ENCODE measurements around the gene CTTNBP2. TPM values are rescaled to one million over a fixed set of nuclear protein-coding genes. Genes with fewer than 3 reads are reported as not detected.

The CTTNBP2 gene
- total and polyA plus RNA-seq, 10 of the 15 experiments (the other 5 are each of a cell fraction or from before 2014, with no cell fraction given) = 0.04 to 0.43 TPM; not detected in 8

DNA sequence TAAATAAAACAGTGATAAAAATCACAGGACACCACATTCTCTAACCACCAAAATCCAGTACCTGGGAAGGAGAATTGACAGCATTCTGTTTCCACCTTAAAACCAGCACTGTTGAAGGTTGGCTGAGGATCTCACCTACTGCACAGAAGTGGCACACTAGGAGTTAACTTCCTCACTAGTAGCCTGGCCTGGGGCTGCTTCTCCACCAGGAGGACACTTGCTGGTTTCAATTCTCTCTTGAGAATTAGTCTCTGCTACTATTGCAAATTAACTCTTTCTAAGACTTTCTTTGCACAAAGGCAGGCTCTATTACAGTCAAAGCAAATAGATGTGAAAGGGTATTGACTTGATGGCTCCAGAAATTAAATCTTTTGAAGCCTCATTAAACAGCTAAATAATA is 2.3 kb upstream of the CTTNBP2 start:
- no peak overlapping the region for H2AFZ ChIP-seq (ENCODE audit: control insufficient read depth, low read depth, low read length)
- H3K4me3 ChIP-seq = no peak overlapping the region
- ChIA-PET POLR2A (no interaction called here), SMC1A (ENCODE audit: uncharacterized antibody, unreplicated experiment) (no interaction called here), RAD21 (ENCODE audit: unreplicated experiment) (no interaction called here), CTCF (interaction anchor here (1.2 kb wide), 1 partner anchor 133 kb away, joined by 3 read pairs; no protein-coding TSS in a partner anchor)
- DNase-seq (ENCODE audit: low read depth, low spot score) (no peak), FAIRE-seq (no peak), ATAC-seq (peak; percentile 29; the same call in 1 of the 3 replicates)
- H3K9ac ChIP-seq (ENCODE audit: control insufficient read depth, insufficient read depth, low read length) = no peak overlapping the region
- intact Hi-C loops (cut with micrococcal nuclease; ENCODE audit: unreplicated experiment) (no loop called here), in situ Hi-C loops (cut with MboI) (no loop called here)
- H3K27me3 ChIP-seq (replicated peaks in 1 of 2; ENCODE audit: control insufficient read depth in 2 of 2, insufficient read depth in 2 of 2, low read length in 1 of 2) = peaks cover 6 to 24% of the 10 kb centered on the region in 2 experiments; a peak in 3 of 4 replicates
- no peak overlapping the region for H3K4me2 ChIP-seq (ENCODE audit: control insufficient read depth, insufficient read depth)
- H4K20me1 ChIP-seq (ENCODE audit: control insufficient read depth, insufficient read depth) = no peaks in the 10 kb centered on the region; the same call in 1 of the 2 replicates
- H3K36me3 ChIP-seq (ENCODE audit: control insufficient read depth in 2 of 2, insufficient read depth in 2 of 2, low read length in 1 of 2) = no peaks in the 10 kb centered on the region
- TF ChIP-seq NBN (IDR thresholded peaks at IDR 0.05) = no peak
- TF ChIP-seq CREB1 (IDR thresholded peaks at IDR 0.05; ENCODE audit: low read depth) = no peak
- TF ChIP-seq MEF2A (IDR thresholded peaks at IDR 0.05; ENCODE audit: insufficient read depth, low read depth, low read length) = no peak
- H3K4me1 ChIP-seq (ENCODE audit: control insufficient read depth, insufficient read depth, low read length) = no peaks in the 10 kb centered on the region
- no peaks in the 10 kb centered on the region for H3K79me2 ChIP-seq (ENCODE audit: control insufficient read depth, insufficient read depth, low read length)
- H3K27ac ChIP-seq (ENCODE audit: control insufficient read depth, insufficient read depth) = no peak overlapping the region
- no peaks in the 10 kb centered on the region; the same call in 2 of the 3 replicates for H3K9me3 ChIP-seq (replicated peaks; ENCODE audit: control insufficient read depth, insufficient read depth, low read length)
- BruUV-seq (replicated peaks) = no TSS peak

DNA sequence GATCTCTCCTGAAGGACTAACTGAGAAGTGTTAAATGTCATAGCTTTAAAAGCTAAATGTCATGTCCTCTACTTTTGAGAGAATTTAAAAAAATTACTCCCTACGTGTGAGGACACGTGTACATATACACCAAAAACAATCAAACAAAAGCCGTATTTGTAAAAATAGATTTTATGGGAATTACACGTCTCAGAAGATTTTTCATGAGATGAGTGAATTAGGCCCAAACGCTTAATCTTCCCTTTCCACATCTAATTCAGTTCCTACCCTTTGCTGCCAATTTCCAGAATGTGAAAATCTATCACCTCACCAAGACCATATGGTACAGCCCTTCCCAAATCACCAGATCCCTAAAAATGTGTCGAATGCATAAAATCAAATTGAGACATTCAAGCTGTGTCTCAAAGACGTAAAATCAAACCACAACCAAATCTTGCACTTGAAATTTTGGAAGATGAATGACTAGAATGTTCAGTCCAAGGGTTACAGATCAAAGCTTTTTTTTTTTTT is 1.0 kb upstream of the CTTNBP2 start:
- CTCF ChIA-PET = no interaction called here
- H3K4me2 ChIP-seq (ENCODE audit: control insufficient read depth, insufficient read depth) = no peak overlapping the region
- in situ Hi-C loops (cut with MboI) = no loop called here
- SMC1A ChIA-PET (ENCODE audit: uncharacterized antibody, unreplicated experiment) = no interaction called here
- H3K4me3 ChIP-seq = no peak overlapping the region
- ATAC-seq (no peak), FAIRE-seq (no peak), DNase-seq (ENCODE audit: low read depth, low spot score) (no peak)
- POLR2A ChIA-PET = no interaction called here
- H3K27me3 ChIP-seq (replicated peaks in 1 of 2; ENCODE audit: control insufficient read depth in 2 of 2, insufficient read depth in 2 of 2, low read length in 1 of 2) = peaks cover 6 to 24% of the 10 kb centered on the region in 2 experiments; a peak in 3 of 4 replicates
- no peak overlapping the region for H2AFZ ChIP-seq (ENCODE audit: control insufficient read depth, low read depth, low read length)
- no TSS peak for BruUV-seq (replicated peaks)
- H3K36me3 ChIP-seq (ENCODE audit: control insufficient read depth in 2 of 2, insufficient read depth in 2 of 2, low read length in 1 of 2) = no peaks in the 10 kb centered on the region
- H3K27ac ChIP-seq (ENCODE audit: control insufficient read depth, insufficient read depth) = no peak overlapping the region
- TF ChIP-seq, protein P1, sequence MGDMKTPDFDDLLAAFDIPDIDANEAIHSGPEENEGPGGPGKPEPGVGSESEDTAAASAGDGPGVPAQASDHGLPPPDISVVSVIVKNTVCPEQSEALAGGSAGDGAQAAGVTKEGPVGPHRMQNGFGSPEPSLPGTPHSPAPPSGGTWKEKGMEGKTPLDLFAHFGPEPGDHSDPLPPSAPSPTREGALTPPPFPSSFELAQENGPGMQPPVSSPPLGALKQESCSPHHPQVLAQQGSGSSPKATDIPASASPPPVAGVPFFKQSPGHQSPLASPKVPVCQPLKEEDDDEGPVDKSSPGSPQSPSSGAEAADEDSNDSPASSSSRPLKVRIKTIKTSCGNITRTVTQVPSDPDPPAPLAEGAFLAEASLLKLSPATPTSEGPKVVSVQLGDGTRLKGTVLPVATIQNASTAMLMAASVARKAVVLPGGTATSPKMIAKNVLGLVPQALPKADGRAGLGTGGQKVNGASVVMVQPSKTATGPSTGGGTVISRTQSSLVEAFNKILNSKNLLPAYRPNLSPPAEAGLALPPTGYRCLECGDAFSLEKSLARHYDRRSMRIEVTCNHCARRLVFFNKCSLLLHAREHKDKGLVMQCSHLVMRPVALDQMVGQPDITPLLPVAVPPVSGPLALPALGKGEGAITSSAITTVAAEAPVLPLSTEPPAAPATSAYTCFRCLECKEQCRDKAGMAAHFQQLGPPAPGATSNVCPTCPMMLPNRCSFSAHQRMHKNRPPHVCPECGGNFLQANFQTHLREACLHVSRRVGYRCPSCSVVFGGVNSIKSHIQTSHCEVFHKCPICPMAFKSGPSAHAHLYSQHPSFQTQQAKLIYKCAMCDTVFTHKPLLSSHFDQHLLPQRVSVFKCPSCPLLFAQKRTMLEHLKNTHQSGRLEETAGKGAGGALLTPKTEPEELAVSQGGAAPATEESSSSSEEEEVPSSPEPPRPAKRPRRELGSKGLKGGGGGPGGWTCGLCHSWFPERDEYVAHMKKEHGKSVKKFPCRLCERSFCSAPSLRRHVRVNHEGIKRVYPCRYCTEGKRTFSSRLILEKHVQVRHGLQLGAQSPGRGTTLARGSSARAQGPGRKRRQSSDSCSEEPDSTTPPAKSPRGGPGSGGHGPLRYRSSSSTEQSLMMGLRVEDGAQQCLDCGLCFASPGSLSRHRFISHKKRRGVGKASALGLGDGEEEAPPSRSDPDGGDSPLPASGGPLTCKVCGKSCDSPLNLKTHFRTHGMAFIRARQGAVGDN (IDR thresholded peaks at IDR 0.05) = no peak
- TF ChIP-seq, protein P2, sequence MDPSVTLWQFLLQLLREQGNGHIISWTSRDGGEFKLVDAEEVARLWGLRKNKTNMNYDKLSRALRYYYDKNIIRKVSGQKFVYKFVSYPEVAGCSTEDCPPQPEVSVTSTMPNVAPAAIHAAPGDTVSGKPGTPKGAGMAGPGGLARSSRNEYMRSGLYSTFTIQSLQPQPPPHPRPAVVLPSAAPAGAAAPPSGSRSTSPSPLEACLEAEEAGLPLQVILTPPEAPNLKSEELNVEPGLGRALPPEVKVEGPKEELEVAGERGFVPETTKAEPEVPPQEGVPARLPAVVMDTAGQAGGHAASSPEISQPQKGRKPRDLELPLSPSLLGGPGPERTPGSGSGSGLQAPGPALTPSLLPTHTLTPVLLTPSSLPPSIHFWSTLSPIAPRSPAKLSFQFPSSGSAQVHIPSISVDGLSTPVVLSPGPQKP (IDR thresholded peaks at IDR 0.05; ENCODE audit: low read depth, low read length) = no peak
- no peak for TF ChIP-seq GATAD2B (conservative IDR thresholded peaks at IDR 0.05; ENCODE audit: low read depth)
- TF ChIP-seq PML (IDR thresholded peaks at IDR 0.05; ENCODE audit: low read length) = no peak
- TF ChIP-seq EED (IDR thresholded peaks at IDR 0.05; ENCODE audit: low read depth) = no peak
- TF ChIP-seq BCL11A (IDR thresholded peaks at IDR 0.05; ENCODE audit: low read depth, low read length) = no peak
- TF ChIP-seq, protein P3, sequence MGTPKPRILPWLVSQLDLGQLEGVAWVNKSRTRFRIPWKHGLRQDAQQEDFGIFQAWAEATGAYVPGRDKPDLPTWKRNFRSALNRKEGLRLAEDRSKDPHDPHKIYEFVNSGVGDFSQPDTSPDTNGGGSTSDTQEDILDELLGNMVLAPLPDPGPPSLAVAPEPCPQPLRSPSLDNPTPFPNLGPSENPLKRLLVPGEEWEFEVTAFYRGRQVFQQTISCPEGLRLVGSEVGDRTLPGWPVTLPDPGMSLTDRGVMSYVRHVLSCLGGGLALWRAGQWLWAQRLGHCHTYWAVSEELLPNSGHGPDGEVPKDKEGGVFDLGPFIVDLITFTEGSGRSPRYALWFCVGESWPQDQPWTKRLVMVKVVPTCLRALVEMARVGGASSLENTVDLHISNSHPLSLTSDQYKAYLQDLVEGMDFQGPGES (IDR thresholded peaks at IDR 0.05) = no peak
- no peak for TF ChIP-seq ZNF207 (IDR thresholded peaks at IDR 0.05; ENCODE audit: borderline replicate concordance)
- no peak for TF ChIP-seq BRCA1 (IDR thresholded peaks at IDR 0.05; ENCODE audit: low read depth, low read length)
- TF ChIP-seq RBBP5 (conservative IDR thresholded peaks at IDR 0.05) = no peak
- no peak for TF ChIP-seq IKZF1 (conservative IDR thresholded peaks at IDR 0.05)
- no peak overlapping the region for H3K9ac ChIP-seq (ENCODE audit: control insufficient read depth, insufficient read depth, low read length)
- RAD21 ChIA-PET (ENCODE audit: unreplicated experiment) = no interaction called here
- no peaks in the 10 kb centered on the region; the same call in 2 of the 3 replicates for H3K9me3 ChIP-seq (replicated peaks; ENCODE audit: control insufficient read depth, insufficient read depth, low read length)
- intact Hi-C loops (cut with micrococcal nuclease; ENCODE audit: unreplicated experiment) = no loop called here
- 43% methylated on average over 7 of the region's 7 CpGs for whole genome bisulfite sequencing (ENCODE audit: insufficient coverage, insufficient replicate concordance, low lambda C conversion rate, missing lambda C conversion rate)
- no peaks in the 10 kb centered on the region; the same call in 1 of the 2 replicates for H4K20me1 ChIP-seq (ENCODE audit: control insufficient read depth, insufficient read depth)
- no peaks in the 10 kb centered on the region for H3K4me1 ChIP-seq (ENCODE audit: control insufficient read depth, insufficient read depth, low read length)
- H3K79me2 ChIP-seq (ENCODE audit: control insufficient read depth, insufficient read depth, low read length) = no peaks in the 10 kb centered on the region
